ENCODE data around the gene SFT2D3. TPM values are rescaled to one million over a fixed set of nuclear protein-coding genes. Genes with fewer than 3 reads are reported as not detected.
"Not testable (repeated sequence)": the region's sequence is repeated elsewhere in the genome, so short reads cannot be mapped to it uniquely, and the experiment has no call there.

SFT2D3 gene
- total RNA-seq, 1 donor, result 7.0 TPM

DNA sequence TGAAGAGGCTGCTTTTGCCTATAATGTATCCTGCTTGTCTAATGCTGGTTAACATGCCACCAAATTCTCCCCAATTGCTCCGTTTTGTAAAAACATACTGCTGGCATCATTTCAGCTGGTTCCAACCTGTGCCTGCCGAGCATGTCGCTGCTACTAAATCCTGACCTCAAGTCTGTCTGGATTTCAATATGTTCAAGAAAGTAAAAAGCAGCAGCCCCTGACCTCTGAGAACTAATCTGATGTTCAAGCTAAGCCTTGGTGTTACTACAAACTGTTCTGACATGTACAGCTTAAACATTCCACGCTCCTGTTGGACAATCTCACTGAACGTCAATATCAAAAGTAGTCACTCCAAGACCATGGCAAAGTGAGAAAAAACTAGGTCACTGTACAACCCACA is 46.3 kb downstream of the SFT2D3 start:
- TF ChIP-seq, protein P1, sequence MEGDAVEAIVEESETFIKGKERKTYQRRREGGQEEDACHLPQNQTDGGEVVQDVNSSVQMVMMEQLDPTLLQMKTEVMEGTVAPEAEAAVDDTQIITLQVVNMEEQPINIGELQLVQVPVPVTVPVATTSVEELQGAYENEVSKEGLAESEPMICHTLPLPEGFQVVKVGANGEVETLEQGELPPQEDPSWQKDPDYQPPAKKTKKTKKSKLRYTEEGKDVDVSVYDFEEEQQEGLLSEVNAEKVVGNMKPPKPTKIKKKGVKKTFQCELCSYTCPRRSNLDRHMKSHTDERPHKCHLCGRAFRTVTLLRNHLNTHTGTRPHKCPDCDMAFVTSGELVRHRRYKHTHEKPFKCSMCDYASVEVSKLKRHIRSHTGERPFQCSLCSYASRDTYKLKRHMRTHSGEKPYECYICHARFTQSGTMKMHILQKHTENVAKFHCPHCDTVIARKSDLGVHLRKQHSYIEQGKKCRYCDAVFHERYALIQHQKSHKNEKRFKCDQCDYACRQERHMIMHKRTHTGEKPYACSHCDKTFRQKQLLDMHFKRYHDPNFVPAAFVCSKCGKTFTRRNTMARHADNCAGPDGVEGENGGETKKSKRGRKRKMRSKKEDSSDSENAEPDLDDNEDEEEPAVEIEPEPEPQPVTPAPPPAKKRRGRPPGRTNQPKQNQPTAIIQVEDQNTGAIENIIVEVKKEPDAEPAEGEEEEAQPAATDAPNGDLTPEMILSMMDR (IDR thresholded peaks at IDR 0.05; ENCODE audit: insufficient read depth, low read length), result no peak
- H3K4me3 ChIP-seq (ENCODE audit: low read depth, low read length), result no peak overlapping the region
- DNase-seq (ENCODE audit: low read depth), result no peak

DNA sequence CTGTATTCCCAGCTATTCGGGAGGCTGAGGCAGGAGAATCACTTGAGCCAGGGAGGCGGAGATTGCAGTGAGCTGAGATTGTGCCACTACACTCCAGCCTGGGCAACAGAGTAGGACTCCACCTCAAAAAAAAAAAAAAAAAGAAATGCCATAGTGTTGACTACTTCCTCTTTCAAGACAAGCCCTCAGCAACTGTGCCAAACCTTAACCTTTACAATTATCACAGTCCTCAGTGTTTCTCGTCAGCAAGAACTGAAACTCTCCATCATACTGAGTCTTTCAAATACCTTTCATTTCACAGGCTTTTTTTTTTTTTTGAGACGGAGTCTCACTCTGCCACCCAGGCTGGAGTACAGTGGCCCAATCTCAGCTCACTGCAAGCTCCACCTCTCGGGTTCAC is 48.2 kb downstream of the SFT2D3 start:
- peak; percentile 72 for DNase-seq (ENCODE audit: low read depth)

DNA sequence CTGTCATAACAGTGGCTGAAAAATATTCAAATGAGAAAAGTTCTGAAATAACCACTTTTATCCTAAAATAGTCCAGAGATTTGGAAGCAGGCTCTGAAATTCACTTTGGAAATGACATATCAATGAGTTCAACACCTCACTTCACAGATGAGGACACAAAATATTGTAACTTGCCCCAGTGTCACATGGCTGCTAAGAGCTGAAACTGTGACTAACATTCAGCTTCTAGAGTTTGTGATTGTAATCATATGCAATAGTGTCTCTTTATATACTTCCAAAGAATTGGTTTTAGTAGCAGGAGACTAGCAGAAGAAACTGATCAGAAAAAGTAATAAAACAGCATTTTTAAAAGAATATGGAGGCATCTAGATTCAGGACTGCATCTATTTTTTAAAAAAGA is 52.1 kb downstream of the SFT2D3 start:
- DNase-seq (ENCODE audit: low read depth), result no peak
- H3K4me3 ChIP-seq (ENCODE audit: low read depth, low read length), result no peak overlapping the region
- TF ChIP-seq, protein P1 (IDR thresholded peaks at IDR 0.05; ENCODE audit: insufficient read depth, low read length), result no peak

More for the DNA sequence above, 48.2 kb downstream of the SFT2D3 start:
- not testable (repeated sequence) for H3K4me3 ChIP-seq (ENCODE audit: low read depth, low read length)

DNA sequence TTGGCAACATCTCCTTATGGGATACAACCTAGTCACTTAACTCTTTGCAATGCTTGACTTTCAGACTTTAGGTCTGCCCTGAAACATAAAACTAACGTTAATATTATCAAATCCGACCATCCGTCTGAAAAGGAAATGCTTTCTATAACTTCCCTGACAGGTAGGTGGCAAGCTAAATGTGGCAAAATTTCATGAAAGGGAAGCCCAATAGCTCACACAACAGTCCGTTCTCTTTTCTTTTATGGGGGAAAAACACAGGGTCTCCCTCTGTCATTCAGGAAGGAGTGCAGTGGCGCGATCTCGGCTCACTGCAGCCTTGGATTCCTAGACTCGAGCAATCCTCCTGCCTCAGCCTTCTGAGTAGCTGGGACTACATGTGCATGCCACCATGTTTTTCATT is 52.9 kb downstream of the SFT2D3 start:
- no peak for DNase-seq (ENCODE audit: low read depth)
- H3K4me3 ChIP-seq (ENCODE audit: low read depth, low read length), result no peak overlapping the region
- TF ChIP-seq, protein P1 (IDR thresholded peaks at IDR 0.05; ENCODE audit: insufficient read depth, low read length), result no peak

Other genes starting within 250 kb of the SFT2D3 start
- 37.7 and 176 TPM in 2 replicates for gene IWS1, start 175.0 kb upstream of the SFT2D3 start, total RNA-seq (ENCODE audit: low replicate concordance)
- gene MYO7B, start 165.8 kb upstream of the SFT2D3 start, total RNA-seq (ENCODE audit: low replicate concordance), result 0.18 TPM in 1 of 2 replicates, not detected in the other
- not detected in 2 replicates for gene GPR17, start 55.3 kb upstream of the SFT2D3 start, total RNA-seq (ENCODE audit: low replicate concordance)
- gene LIMS2, start 26.0 kb upstream of the SFT2D3 start, total RNA-seq (ENCODE audit: low replicate concordance), result 7.8 and 11.3 TPM in 2 replicates
- 17.8 and 34.4 TPM in 2 replicates for gene WDR33, start 109.7 kb downstream of the SFT2D3 start, total RNA-seq (ENCODE audit: low replicate concordance)
- gene POLR2D, start 156.7 kb downstream of the SFT2D3 start, total RNA-seq (ENCODE audit: low replicate concordance), result 10.9 and 24.7 TPM in 2 replicates
- 7.6 and 12.4 TPM in 2 replicates for gene AMMECR1L, start 184.5 kb downstream of the SFT2D3 start, total RNA-seq (ENCODE audit: low replicate concordance)

Measured in fibroblast of the aortic adventitia (primary cell).